HepG2 (cell line): Measurements from ENCODE around the gene APBA3. TPM values are rescaled to one million over a fixed set of nuclear protein-coding genes. Genes with fewer than 3 reads are reported as not detected.

Source experiments
- ATF7-NPFF ChIP-seq: sonication (generic); formaldehyde crosslinking; IDR thresholded peaks from 2 replicates; pipeline ENCODE4 v1.8.1; 2023; ENCODE audit warnings: mild to moderate bottlenecking, low read depth, missing genetic modification reagents, moderate library complexity
- CBX1 ChIP-seq: IDR thresholded peaks from one replicate; pipeline ENCODE4 v1.6.1; 2016; ENCODE audit warnings: antibody characterized with exemption, low read depth
- DNMT3B ChIP-seq: conservative IDR thresholded peaks from 2 replicates; pipeline ENCODE4 v1.6.1; 2016; ENCODE audit warnings: missing biosample characterization, control low read depth
- GTF2F1 ChIP-seq: fragments of 150-350 bp; IDR thresholded peaks from 2 replicates; pipeline ENCODE4 v1.6.1; 2014; ENCODE audit warnings: low read length
- HNF4G ChIP-seq, 2 experiments: sonication (generic) in 1 of 2; formaldehyde crosslinking in 1 of 2; IDR thresholded peaks; 2 replicates each; pipeline versions ENCODE4 v1.4.0 to v1.6.1; 2011 to 2020; ENCODE audit warnings: borderline replicate concordance in 2 of 2, low read depth in 2 of 2, mild to moderate bottlenecking in 2 of 2, low read length in 1 of 2, missing genetic modification reagents in 1 of 2, moderate library complexity in 1 of 2
- HNRNPL ChIP-seq: fragments of 200-400 bp; formaldehyde crosslinking; IDR thresholded peaks from 2 replicates; pipeline ENCODE4 v1.6.1; 2017; ENCODE audit warnings: mild to moderate bottlenecking, low read depth, low read length
- RARG ChIP-seq: sonication (generic); formaldehyde crosslinking; IDR thresholded peaks from 2 replicates; pipeline ENCODE4 v1.4.0; 2020; ENCODE audit warnings: low read depth, mild to moderate bottlenecking, missing genetic modification reagents
- RBM39 ChIP-seq: fragments of 200-400 bp; formaldehyde crosslinking; IDR thresholded peaks from one replicate; pipeline ENCODE4 v1.6.1; 2018; ENCODE audit warnings: antibody characterized with exemption, mild to moderate bottlenecking, low read depth, low read length; ENCODE audit not compliant: poor library complexity, severe bottlenecking
- TAF15 ChIP-seq: fragments of 200-400 bp; formaldehyde crosslinking; IDR thresholded peaks from one replicate; pipeline ENCODE4 v1.6.1; 2018; ENCODE audit warnings: mild to moderate bottlenecking, low read depth, low read length; ENCODE audit not compliant: poor library complexity, severe bottlenecking
- ZNF234 ChIP-seq: sonication (generic); formaldehyde crosslinking; conservative IDR thresholded peaks from 2 replicates; pipeline ENCODE4 v1.5.1; 2020; ENCODE audit warnings: mild to moderate bottlenecking, missing genetic modification reagents
- ZNF451 ChIP-seq: sonication (generic); formaldehyde crosslinking; IDR thresholded peaks from 2 replicates; pipeline ENCODE4 v1.5.0; 2020; ENCODE audit warnings: mild to moderate bottlenecking, missing genetic modification reagents
- ZNF546 ChIP-seq: sonication (generic); formaldehyde crosslinking; conservative IDR thresholded peaks from 2 replicates; pipeline ENCODE4 v1.8.1; 2023; ENCODE audit warnings: mild to moderate bottlenecking, missing genetic modification reagents
- ZNF550 ChIP-seq: sonication (generic); formaldehyde crosslinking; IDR thresholded peaks from 2 replicates; pipeline ENCODE4 v1.4.0; 2020; ENCODE audit warnings: mild to moderate bottlenecking, missing genetic modification reagents, borderline replicate concordance
- ZNF614 ChIP-seq: IDR thresholded peaks from 2 replicates; pipeline ENCODE4 v1.6.1; 2018; ENCODE audit warnings: missing biosample characterization, missing genetic modification reagents, inconsistent platforms, borderline replicate concordance
- ZNF629 ChIP-seq: sonication (generic); formaldehyde crosslinking; conservative IDR thresholded peaks from 2 replicates; pipeline ENCODE4 v1.5.0; 2020; ENCODE audit warnings: missing genetic modification reagents
- polyA plus RNA-seq, 8 experiments: library from polyadenylated mRNA; depleted of rRNA in 3 of 8; stranded (reverse) in 7 of 8; unstranded in 1 of 8; fragments of >200 nt; fragmentation: Illumina TruSeq in 4 of 8; extraction: Trizol in 4 of 8; gene quantifications; 2 replicates each; pipeline versions ENCODE4 v1.2.1 to v1.2.3, GENCODE V29; 2011 to 2016; ENCODE audit warnings: low read depth in 4 of 8, missing spikeins in 1 of 8, mixed read lengths in 1 of 8; ENCODE audit not compliant: insufficient read depth in 1 of 8
- total RNA-seq, 5 experiments: library from RNA; depleted of rRNA; stranded (reverse); fragments of >200 nt; fragmentation: Illumina TruSeq; extraction: Trizol; gene quantifications; 2 replicates each; pipeline ENCODE4 v1.2.3, GENCODE V29; 2016; ENCODE audit warnings: low read depth in 1 of 5
- TF ChIP-seq, protein P1 (sequence below): sonication (generic); formaldehyde crosslinking; IDR thresholded peaks from 2 replicates; pipeline ENCODE4 v1.4.0; 2020; ENCODE audit warnings: missing genetic modification reagents, borderline replicate concordance
- TF ChIP-seq, protein P2 (sequence below): sonication (generic); formaldehyde crosslinking; IDR thresholded peaks from 2 replicates; pipeline ENCODE4 v1.4.0; 2020; ENCODE audit warnings: missing genetic modification reagents
- TF ChIP-seq, protein P3 (sequence below): sonication (generic); formaldehyde crosslinking; IDR thresholded peaks from 2 replicates; pipeline ENCODE4 v1.5.1; 2020; ENCODE audit warnings: missing genetic modification reagents, mild to moderate bottlenecking, borderline replicate concordance

Gene APBA3
- total and polyA plus RNA-seq, 2 of the 13 experiments (the other 11 are each of a cell fraction or from before 2014, with no cell fraction given), result 14.2 to 14.3 TPM

DNA sequence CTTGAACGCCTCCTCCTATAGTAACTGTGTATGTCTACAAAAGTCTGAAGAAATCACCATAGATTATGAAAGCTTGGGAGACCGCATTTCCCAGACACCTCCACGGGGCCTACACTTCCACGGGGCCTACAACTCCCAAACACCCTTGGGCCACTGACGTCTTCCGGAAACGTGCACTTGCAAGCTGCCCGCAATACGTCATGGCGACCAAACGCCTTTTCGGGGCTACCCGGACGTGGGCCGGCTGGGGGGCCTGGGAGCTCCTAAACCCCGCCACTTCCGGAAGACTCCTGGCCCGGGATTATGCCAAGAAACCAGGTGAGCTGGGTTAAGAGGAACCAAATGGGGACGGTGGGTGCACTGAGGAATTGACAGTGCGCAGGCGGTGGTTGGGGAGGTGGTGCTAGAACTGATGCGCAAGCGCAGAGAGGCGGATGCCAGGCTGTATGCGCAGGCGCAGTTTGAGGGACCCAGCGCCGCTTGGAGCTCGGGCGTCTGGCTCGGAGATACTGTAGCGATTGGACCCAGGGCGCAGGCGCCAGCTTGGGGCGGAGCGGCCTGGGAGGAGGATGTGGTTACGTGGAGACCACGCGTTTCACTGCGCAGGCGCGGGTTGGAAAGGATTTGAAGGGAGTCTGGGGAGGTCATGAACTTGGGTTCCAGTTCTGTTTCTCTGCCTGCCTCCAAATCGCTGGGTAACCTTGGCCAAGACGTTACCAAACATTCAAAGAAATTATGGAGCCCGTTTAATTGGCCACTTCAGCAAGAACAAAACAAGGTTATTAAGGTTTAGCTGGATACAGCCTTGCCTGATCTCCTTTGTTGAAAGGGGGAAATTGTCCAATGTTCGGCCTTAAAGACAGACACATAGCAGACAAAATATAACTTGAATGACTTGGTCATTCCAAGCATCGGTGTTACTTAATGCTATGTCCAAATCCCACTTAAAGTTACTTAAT, 1.3 kb upstream of the APBA3 start, which contains the start of gene MRPL54 (continued):
- no peak for TF ChIP-seq ZNF550
- TF ChIP-seq GTF2F1, result peak; percentile 82; the same call in 1 of the 2 replicates
- TF ChIP-seq, protein P1, sequence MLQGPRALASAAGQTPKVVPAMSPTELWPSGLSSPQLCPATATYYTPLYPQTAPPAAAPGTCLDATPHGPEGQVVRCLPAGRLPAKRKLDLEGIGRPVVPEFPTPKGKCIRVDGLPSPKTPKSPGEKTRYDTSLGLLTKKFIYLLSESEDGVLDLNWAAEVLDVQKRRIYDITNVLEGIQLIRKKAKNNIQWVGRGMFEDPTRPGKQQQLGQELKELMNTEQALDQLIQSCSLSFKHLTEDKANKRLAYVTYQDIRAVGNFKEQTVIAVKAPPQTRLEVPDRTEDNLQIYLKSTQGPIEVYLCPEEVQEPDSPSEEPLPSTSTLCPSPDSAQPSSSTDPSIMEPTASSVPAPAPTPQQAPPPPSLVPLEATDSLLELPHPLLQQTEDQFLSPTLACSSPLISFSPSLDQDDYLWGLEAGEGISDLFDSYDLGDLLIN (CRISPR knock-in tag), result no peak
- no peak for TF ChIP-seq ZNF629 (CRISPR knock-in tag)
- TF ChIP-seq ZNF546, result 0 out of 2 replicates have a peak, but pooled peaks have one; percentile 37
- TF ChIP-seq, protein P2, sequence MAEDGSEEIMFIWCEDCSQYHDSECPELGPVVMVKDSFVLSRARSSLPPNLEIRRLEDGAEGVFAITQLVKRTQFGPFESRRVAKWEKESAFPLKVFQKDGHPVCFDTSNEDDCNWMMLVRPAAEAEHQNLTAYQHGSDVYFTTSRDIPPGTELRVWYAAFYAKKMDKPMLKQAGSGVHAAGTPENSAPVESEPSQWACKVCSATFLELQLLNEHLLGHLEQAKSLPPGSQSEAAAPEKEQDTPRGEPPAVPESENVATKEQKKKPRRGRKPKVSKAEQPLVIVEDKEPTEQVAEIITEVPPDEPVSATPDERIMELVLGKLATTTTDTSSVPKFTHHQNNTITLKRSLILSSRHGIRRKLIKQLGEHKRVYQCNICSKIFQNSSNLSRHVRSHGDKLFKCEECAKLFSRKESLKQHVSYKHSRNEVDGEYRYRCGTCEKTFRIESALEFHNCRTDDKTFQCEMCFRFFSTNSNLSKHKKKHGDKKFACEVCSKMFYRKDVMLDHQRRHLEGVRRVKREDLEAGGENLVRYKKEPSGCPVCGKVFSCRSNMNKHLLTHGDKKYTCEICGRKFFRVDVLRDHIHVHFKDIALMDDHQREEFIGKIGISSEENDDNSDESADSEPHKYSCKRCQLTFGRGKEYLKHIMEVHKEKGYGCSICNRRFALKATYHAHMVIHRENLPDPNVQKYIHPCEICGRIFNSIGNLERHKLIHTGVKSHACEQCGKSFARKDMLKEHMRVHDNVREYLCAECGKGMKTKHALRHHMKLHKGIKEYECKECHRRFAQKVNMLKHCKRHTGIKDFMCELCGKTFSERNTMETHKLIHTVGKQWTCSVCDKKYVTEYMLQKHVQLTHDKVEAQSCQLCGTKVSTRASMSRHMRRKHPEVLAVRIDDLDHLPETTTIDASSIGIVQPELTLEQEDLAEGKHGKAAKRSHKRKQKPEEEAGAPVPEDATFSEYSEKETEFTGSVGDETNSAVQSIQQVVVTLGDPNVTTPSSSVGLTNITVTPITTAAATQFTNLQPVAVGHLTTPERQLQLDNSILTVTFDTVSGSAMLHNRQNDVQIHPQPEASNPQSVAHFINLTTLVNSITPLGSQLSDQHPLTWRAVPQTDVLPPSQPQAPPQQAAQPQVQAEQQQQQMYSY (CRISPR knock-in tag), result no peak
- peak; percentile 60; the same call in 1 of the 2 replicates for TF ChIP-seq HNRNPL
- no peak for TF ChIP-seq CBX1
- TF ChIP-seq RARG (CRISPR knock-in tag), result no peak
- TF ChIP-seq ZNF234, result no peak
- TF ChIP-seq ZNF614 (CRISPR knock-in tag), result no peak; the same call in 1 of the 2 replicates
- TF ChIP-seq TAF15, result no peak
- TF ChIP-seq ZNF451 (CRISPR knock-in tag), result 0 out of 2 replicates have a peak, but pooled peaks have one; percentile 41
- TF ChIP-seq, protein P3, sequence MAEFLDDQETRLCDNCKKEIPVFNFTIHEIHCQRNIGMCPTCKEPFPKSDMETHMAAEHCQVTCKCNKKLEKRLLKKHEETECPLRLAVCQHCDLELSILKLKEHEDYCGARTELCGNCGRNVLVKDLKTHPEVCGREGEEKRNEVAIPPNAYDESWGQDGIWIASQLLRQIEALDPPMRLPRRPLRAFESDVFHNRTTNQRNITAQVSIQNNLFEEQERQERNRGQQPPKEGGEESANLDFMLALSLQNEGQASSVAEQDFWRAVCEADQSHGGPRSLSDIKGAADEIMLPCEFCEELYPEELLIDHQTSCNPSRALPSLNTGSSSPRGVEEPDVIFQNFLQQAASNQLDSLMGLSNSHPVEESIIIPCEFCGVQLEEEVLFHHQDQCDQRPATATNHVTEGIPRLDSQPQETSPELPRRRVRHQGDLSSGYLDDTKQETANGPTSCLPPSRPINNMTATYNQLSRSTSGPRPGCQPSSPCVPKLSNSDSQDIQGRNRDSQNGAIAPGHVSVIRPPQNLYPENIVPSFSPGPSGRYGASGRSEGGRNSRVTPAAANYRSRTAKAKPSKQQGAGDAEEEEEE (CRISPR knock-in tag), result no peak
- TF ChIP-seq ATF7-NPFF, result no peak
- TF ChIP-seq HNF4G (IDR thresholded peaks at IDR 0.05; ENCODE audit: borderline replicate concordance, low read depth, low read length), result no peak
- no peak; the same call in 1 of the 2 replicates for TF ChIP-seq HNF4G (CRISPR knock-in tag; IDR thresholded peaks at IDR 0.05; ENCODE audit: borderline replicate concordance, low read depth)
- peak; percentile 79 for TF ChIP-seq RBM39
- no peak; the same call in 1 of the 2 replicates for TF ChIP-seq DNMT3B (CRISPR knock-in tag)
